Neuronal stem cell (in vitro differentiated cells): ENCODE data around the gene ADCY10.
"Not testable (repeated sequence)": the region's sequence is repeated elsewhere in the genome, so short reads cannot be mapped to it uniquely, and the experiment has no call there.

ENCODE experiments used
- DNase-seq: peaks from one replicate; pipeline ENCODE4 v3.0.0-alpha.2; 2013; ENCODE audit warnings: low spot score
- H2AFZ ChIP-seq: one replicate; pipeline ENCODE4 v1.6.1; 2013; ENCODE audit warnings: mild to moderate bottlenecking, low read length, inconsistent platforms
- H2AK5ac ChIP-seq: 2 replicates; pipeline ENCODE4 v1.6.1; 2013; ENCODE audit warnings: low read depth, mild to moderate bottlenecking, inconsistent platforms, low read length, moderate library complexity, mixed read lengths
- H2BK120ac ChIP-seq: 2 replicates; pipeline ENCODE4 v1.6.1; 2013; ENCODE audit warnings: low read depth, mild to moderate bottlenecking, inconsistent platforms, low read length, moderate library complexity, mixed read lengths
- H2BK12ac ChIP-seq: one replicate; pipeline ENCODE4 v1.6.1; 2013; ENCODE audit warnings: low read length, inconsistent platforms
- H2BK15ac ChIP-seq: 2 replicates; pipeline ENCODE4 v1.6.1; 2013; ENCODE audit warnings: mild to moderate bottlenecking, low read length, inconsistent platforms, mixed read lengths
- H2BK5ac ChIP-seq: one replicate; pipeline ENCODE4 v1.6.1; 2013; ENCODE audit warnings: inconsistent platforms, mild to moderate bottlenecking, low read length, moderate library complexity
- H3K14ac ChIP-seq: one replicate; pipeline ENCODE4 v1.6.1; 2013; ENCODE audit warnings: low read length, inconsistent platforms
- H3K18ac ChIP-seq: 2 replicates; pipeline ENCODE4 v1.6.1; 2013; ENCODE audit warnings: low read length, inconsistent platforms
- H3K23ac ChIP-seq: 2 replicates; pipeline ENCODE4 v1.6.1; 2013; ENCODE audit warnings: low read depth, mild to moderate bottlenecking, mixed read lengths, low read length, inconsistent platforms; ENCODE audit not compliant: poor library complexity
- H3K27ac ChIP-seq: replicated peaks from 3 replicates; pipeline ENCODE4 v1.5.1; 2013; ENCODE audit warnings: low read length, inconsistent platforms
- H3K27me3 ChIP-seq, 3 experiments: 2 replicates each; pipeline ENCODE4 v1.6.1; 2013; ENCODE audit warnings: low read length in 3 of 3, mild to moderate bottlenecking in 2 of 3, inconsistent platforms in 1 of 3, low read depth in 1 of 3, mixed read lengths in 1 of 3, moderate library complexity in 1 of 3; ENCODE audit not compliant: control insufficient read depth in 3 of 3, insufficient read depth in 3 of 3
- H3K36me3 ChIP-seq, 2 donors: replicated peaks in 1 of 2; 2 replicates each; pipeline ENCODE4 v1.6.1; 2013; ENCODE audit warnings: low read length in 2 of 2; ENCODE audit not compliant: control insufficient read depth in 2 of 2, insufficient read depth in 2 of 2
- H3K4ac ChIP-seq: 2 replicates; pipeline ENCODE4 v1.6.1; 2013; ENCODE audit warnings: inconsistent platforms, mild to moderate bottlenecking, low read length, moderate library complexity
- H3K4me1 ChIP-seq, 2 donors: 1 replicate in 1 of 2; 2 replicates in 1 of 2; pipeline ENCODE4 v1.6.1; 2013; ENCODE audit warnings: low read length in 2 of 2, low read depth in 1 of 2; ENCODE audit not compliant: control insufficient read depth in 2 of 2, insufficient read depth in 1 of 2
- H3K4me2 ChIP-seq: one replicate; pipeline ENCODE4 v1.6.1; 2013; ENCODE audit warnings: mild to moderate bottlenecking, low read length, inconsistent platforms; ENCODE audit not compliant: insufficient read depth, poor library complexity, severe bottlenecking
- H3K4me3 ChIP-seq, 2 donors: 2 replicates each; pipeline ENCODE4 v1.5.1; 2013; ENCODE audit warnings: low read length in 2 of 2, mild to moderate bottlenecking in 2 of 2, inconsistent platforms in 1 of 2, moderate library complexity in 1 of 2
- H3K79me1 ChIP-seq: one replicate; pipeline ENCODE4 v1.6.1; 2013; ENCODE audit warnings: low read depth, mild to moderate bottlenecking, inconsistent platforms, low read length, moderate library complexity
- H3K9ac ChIP-seq: one replicate; pipeline ENCODE4 v1.6.1; 2013; ENCODE audit warnings: mild to moderate bottlenecking, low read depth, low read length, inconsistent platforms; ENCODE audit not compliant: poor library complexity
- H3K9me3 ChIP-seq, 2 donors: replicated peaks in 1 of 2; 2 replicates each; pipeline versions ENCODE3 to v1.6.1; 2013; ENCODE audit warnings: low read length in 2 of 2, mild to moderate bottlenecking in 2 of 2, inconsistent platforms in 1 of 2, low read depth in 1 of 2, mixed read lengths in 1 of 2, moderate library complexity in 1 of 2; ENCODE audit not compliant: control insufficient read depth in 2 of 2, insufficient read depth in 1 of 2
- H4K8ac ChIP-seq: one replicate; pipeline ENCODE4 v1.6.1; 2013; ENCODE audit warnings: low read depth, mild to moderate bottlenecking, inconsistent platforms, low read length, moderate library complexity
- H4K91ac ChIP-seq: one replicate; pipeline ENCODE4 v1.6.1; 2013; ENCODE audit warnings: low read length, low read depth, mild to moderate bottlenecking, inconsistent platforms; ENCODE audit not compliant: poor library complexity
- WGBS, 2 donors: extraction: QIAGEN DNeasy Blood & Tissue Kit; methylation state at CpG; one replicate each; pipeline ENCODE4 v1.1.7; 2013; ENCODE audit warnings: missing lambda C conversion rate in 2 of 2, mixed read lengths in 1 of 2; ENCODE audit not compliant: insufficient read length in 2 of 2, insufficient replicate concordance in 1 of 2; ENCODE audit errors: extremely low coverage in 2 of 2; 5-methylcytosine and 5-hydroxymethylcytosine counted together

ADCY10 gene

GRCh38 chr1:167836197-167836596 lies 77.7 kb downstream of the ADCY10 start:
- Histone ChIP-seq H4K91ac (no peak overlapping the region), H3K9ac (no peak overlapping the region), H3K4ac (no peak overlapping the region), H2AFZ (no peak overlapping the region), H3K23ac (no peak overlapping the region), H3K14ac (no peak overlapping the region), H3K79me1 (no peaks in the 10 kb centered on the region), H2AK5ac (no peak overlapping the region), H3K4me3 (no peak overlapping the region), H3K4me1 (no peaks in the 10 kb centered on the region), H2BK15ac (no peak overlapping the region), H3K4me2 (no peak overlapping the region), H4K8ac (no peak overlapping the region), H3K27ac (no peak overlapping the region), H3K27me3 (peaks cover 0 to 6% (median 0%) of the 10 kb centered on the region in 3 experiments), H2BK120ac (no peak overlapping the region), H3K18ac (no peak overlapping the region), H2BK5ac (no peak overlapping the region), H2BK12ac (no peak overlapping the region), H3K36me3 (no peaks in the 10 kb centered on the region), H3K9me3 (no peaks in the 10 kb centered on the region)
- no CpG with 5 or more reads among the region's 4 CpGs for WGBS, 2 donors
- no peak for DNase-seq

- no peak overlapping the region for H3K4me3 ChIP-seq
- no peak overlapping the region for H2BK12ac ChIP-seq
- no peak overlapping the region for H2BK5ac ChIP-seq
- no peaks in the 10 kb centered on the region for H3K79me1 ChIP-seq
- H3K9ac ChIP-seq = no peak overlapping the region
- H2BK15ac ChIP-seq = no peak overlapping the region
- H2AK5ac ChIP-seq = no peak overlapping the region
- H2BK120ac ChIP-seq = no peak overlapping the region
- H3K9me3 ChIP-seq = no peaks in the 10 kb centered on the region
- H3K4me1 ChIP-seq = no peaks in the 10 kb centered on the region
- H4K91ac ChIP-seq = no peak overlapping the region
- H3K27me3 ChIP-seq = peaks cover 0 to 6% (median 0%) of the 10 kb centered on the region in 3 experiments
- DNase-seq = no peak
- no peak overlapping the region for H2AFZ ChIP-seq
- H3K14ac ChIP-seq = no peak overlapping the region
- no peak overlapping the region for H3K27ac ChIP-seq
- no peaks in the 10 kb centered on the region for H3K36me3 ChIP-seq
- H3K23ac ChIP-seq = no peak overlapping the region
- H3K4me2 ChIP-seq = no peak overlapping the region
- no peak overlapping the region for H4K8ac ChIP-seq
- no peak overlapping the region for H3K18ac ChIP-seq
- no peak overlapping the region for H3K4ac ChIP-seq
Measured at GRCh38 chr1:167833904-167834303, 80.0 kb downstream of the ADCY10 start.

- WGBS, 2 donors = no CpG with 5 or more reads among the region's 5 CpGs
- Histone ChIP-seq H3K14ac (no peak overlapping the region), H2BK15ac (no peak overlapping the region), H2BK5ac (no peak overlapping the region), H3K4me1 (no peaks in the 10 kb centered on the region), H3K23ac (no peak overlapping the region), H4K91ac (no peak overlapping the region), H3K27ac (no peak overlapping the region), H2BK12ac (no peak overlapping the region), H3K9ac (no peak overlapping the region), H4K8ac (no peak overlapping the region), H3K18ac (no peak overlapping the region), H2BK120ac (no peak overlapping the region), H3K4me2 (no peak overlapping the region), H2AK5ac (no peak overlapping the region), H3K79me1 (no peaks in the 10 kb centered on the region), H3K36me3 (no peaks in the 10 kb centered on the region), H3K4me3 (no peak overlapping the region), H3K27me3 (peaks cover 0 to 6% (median 0%) of the 10 kb centered on the region in 3 experiments), H2AFZ (no peak overlapping the region), H3K4ac (no peak overlapping the region), H3K9me3 (no peaks in the 10 kb centered on the region)
- no peak for DNase-seq
Measured at GRCh38 chr1:167832693-167833092, 81.2 kb downstream of the ADCY10 start.

GRCh38 chr1:167830668-167831067 lies 83.3 kb downstream of the ADCY10 start:
- H2BK12ac ChIP-seq, H3K9me3 ChIP-seq, H3K79me1 ChIP-seq, H3K18ac ChIP-seq, H4K8ac ChIP-seq, H3K36me3 ChIP-seq, H3K4me3 ChIP-seq, H2BK120ac ChIP-seq, H2BK5ac ChIP-seq, H2AFZ ChIP-seq, H2AK5ac ChIP-seq, H3K14ac ChIP-seq, H3K23ac ChIP-seq, H2BK15ac ChIP-seq, DNase-seq, H3K27me3 ChIP-seq, H4K91ac ChIP-seq, H3K27ac ChIP-seq, H3K4me1 ChIP-seq, H3K4me2 ChIP-seq, H3K9ac ChIP-seq, H3K4ac ChIP-seq: not testable (repeated sequence)
- no CpG with 5 or more reads among the region's 5 CpGs for WGBS, 2 donors
